Measurements from ENCODE around the gene PNMA6E. TPM values are rescaled to one million over a fixed set of nuclear protein-coding genes. Genes with fewer than 3 reads are reported as not detected.

The PNMA6E gene
- total and polyA plus RNA-seq, 9 of the 15 experiments (the other 6 are each of a cell fraction or from before 2014, with no cell fraction given), result 0.03 TPM; not detected in 8

DNA sequence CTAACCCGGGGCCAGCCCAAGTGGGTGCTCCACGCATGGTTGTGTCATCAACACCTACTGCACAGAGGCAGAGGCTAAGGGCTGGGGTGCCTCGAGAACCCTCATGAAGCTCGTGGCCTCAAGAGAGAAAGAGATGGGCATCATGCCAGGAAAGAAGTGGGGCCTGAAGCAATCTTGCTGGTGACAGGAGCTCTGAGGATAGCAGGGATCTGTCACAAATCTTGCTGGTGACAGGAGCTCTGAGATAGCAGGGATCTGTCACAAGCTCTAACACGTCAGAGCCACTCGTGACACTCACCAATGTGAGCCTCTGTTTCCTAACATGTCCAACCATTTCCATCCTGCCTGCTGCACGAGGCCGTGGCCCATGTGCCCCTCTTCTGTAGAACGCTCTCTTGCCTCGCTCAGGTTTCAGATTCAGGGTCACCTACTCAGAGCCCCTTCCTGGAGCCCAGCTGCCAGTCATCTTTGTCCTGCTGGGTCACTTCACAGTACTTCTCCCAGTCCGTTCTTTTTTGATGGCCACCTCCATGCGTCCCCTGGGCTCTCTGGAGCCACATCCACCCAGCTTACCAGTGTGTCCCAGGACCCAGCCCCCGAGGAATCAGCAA lies 21.1 kb downstream of the PNMA6E start (continued):
- TF ChIP-seq ELF4 (CRISPR knock-in tag; IDR thresholded peaks at IDR 0.05) (no peak), TEAD1 (CRISPR knock-in tag; IDR thresholded peaks at IDR 0.05) (peak in 1 of 2 experiments; percentile 35; a peak in 1 of 4 replicates), DDX20 (tag; IDR thresholded peaks at IDR 0.05; ENCODE audit: low read depth) (no peak), KAT2B (IDR thresholded peaks at IDR 0.05; ENCODE audit: low read depth, low read length) (no peak), ETV5 (CRISPR knock-in tag; IDR thresholded peaks at IDR 0.05; ENCODE audit: low read depth) (no peak), ZNF695 (CRISPR knock-in tag; IDR thresholded peaks at IDR 0.05) (no peak), ZNF224 (CRISPR knock-in tag; IDR thresholded peaks at IDR 0.05) (no peak), ZNF583 (CRISPR knock-in tag; IDR thresholded peaks at IDR 0.05) (peak; percentile 30; the same call in 1 of the 2 replicates), CBFB (CRISPR knock-in tag; IDR thresholded peaks at IDR 0.05) (no peak), ZBTB17 (CRISPR knock-in tag; IDR thresholded peaks at IDR 0.05) (no peak), KDM5B (IDR thresholded peaks at IDR 0.05; ENCODE audit: insufficient replicate concordance, low read depth, low read length) (no peak), XRCC5 (IDR thresholded peaks at IDR 0.05; ENCODE audit: low read depth, low read length) (no peak), ZNF212 (CRISPR knock-in tag; IDR thresholded peaks at IDR 0.05) (no peak), JUN (IDR thresholded peaks at IDR 0.05; ENCODE audit: borderline replicate concordance, low read depth, low read length) (no peak), JUN (CRISPR knock-in tag; IDR thresholded peaks at IDR 0.05; ENCODE audit: borderline replicate concordance) (no peak), RFX7 (CRISPR knock-in tag; IDR thresholded peaks at IDR 0.05) (no peak), EP300 (IDR thresholded peaks at IDR 0.05; ENCODE audit: low read length) (peak; percentile 64; the same call in 1 of the 2 replicates), ZNF384 (IDR thresholded peaks at IDR 0.05; ENCODE audit: low read depth, low read length) (no peak), MTF1 (CRISPR knock-in tag; IDR thresholded peaks at IDR 0.05; ENCODE audit: borderline replicate concordance) (no peak), ARHGAP35 (IDR thresholded peaks at IDR 0.05; ENCODE audit: partially characterized antibody) (no peak), ATF1 (CRISPR knock-in tag; IDR thresholded peaks at IDR 0.05) (no peak), ATF1 (tag; IDR thresholded peaks at IDR 0.05) (peak; percentile 85)
- TF ChIP-seq, protein P1, sequence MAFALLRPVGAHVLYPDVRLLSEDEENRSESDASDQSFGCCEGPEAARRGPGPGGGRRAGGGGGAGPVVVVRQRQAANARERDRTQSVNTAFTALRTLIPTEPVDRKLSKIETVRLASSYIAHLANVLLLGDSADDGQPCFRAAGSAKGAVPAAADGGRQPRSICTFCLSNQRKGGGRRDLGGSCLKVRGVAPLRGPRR (CRISPR knock-in tag; IDR thresholded peaks at IDR 0.05), result no peak
- TF ChIP-seq, protein P2, sequence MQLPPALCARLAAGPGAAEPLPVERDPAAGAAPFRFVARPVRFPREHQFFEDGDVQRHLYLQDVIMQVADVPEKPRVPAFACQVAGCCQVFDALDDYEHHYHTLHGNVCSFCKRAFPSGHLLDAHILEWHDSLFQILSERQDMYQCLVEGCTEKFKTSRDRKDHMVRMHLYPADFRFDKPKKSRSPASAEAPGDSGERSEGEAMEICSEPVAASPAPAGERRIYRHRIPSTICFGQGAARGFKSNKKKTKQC (CRISPR knock-in tag; IDR thresholded peaks at IDR 0.05), result no peak
- TF ChIP-seq, protein P3, sequence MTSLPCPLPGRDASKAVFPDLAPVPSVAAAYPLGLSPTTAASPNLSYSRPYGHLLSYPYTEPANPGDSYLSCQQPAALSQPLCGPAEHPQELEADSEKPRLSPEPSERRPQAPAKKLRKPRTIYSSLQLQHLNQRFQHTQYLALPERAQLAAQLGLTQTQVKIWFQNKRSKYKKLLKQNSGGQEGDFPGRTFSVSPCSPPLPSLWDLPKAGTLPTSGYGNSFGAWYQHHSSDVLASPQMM (CRISPR knock-in tag; IDR thresholded peaks at IDR 0.05), result no peak
- TF ChIP-seq, protein P4, sequence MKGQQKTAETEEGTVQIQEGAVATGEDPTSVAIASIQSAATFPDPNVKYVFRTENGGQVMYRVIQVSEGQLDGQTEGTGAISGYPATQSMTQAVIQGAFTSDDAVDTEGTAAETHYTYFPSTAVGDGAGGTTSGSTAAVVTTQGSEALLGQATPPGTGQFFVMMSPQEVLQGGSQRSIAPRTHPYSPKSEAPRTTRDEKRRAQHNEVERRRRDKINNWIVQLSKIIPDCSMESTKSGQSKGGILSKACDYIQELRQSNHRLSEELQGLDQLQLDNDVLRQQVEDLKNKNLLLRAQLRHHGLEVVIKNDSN (CRISPR knock-in tag; IDR thresholded peaks at IDR 0.05), result no peak
- TF ChIP-seq, protein P5, sequence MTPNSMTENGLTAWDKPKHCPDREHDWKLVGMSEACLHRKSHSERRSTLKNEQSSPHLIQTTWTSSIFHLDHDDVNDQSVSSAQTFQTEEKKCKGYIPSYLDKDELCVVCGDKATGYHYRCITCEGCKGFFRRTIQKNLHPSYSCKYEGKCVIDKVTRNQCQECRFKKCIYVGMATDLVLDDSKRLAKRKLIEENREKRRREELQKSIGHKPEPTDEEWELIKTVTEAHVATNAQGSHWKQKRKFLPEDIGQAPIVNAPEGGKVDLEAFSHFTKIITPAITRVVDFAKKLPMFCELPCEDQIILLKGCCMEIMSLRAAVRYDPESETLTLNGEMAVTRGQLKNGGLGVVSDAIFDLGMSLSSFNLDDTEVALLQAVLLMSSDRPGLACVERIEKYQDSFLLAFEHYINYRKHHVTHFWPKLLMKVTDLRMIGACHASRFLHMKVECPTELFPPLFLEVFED (CRISPR knock-in tag; conservative IDR thresholded peaks at IDR 0.05), result no peak

Measured in K562 (cell line).